ENCODE measurements around the gene TLE3. TPM values are rescaled to one million over a fixed set of nuclear protein-coding genes. Genes with fewer than 3 reads are reported as not detected.

The TLE3 gene
- total and polyA plus RNA-seq, 7 experiments from 2014 or later: 15.2 to 183 (median 117) TPM

- peaks cover 0 to 12% (median 4%) of the 10 kb centered on the region in 7 donors for H3K4me1 Mint-ChIP-seq
- H3K27ac Mint-ChIP-seq: no peak overlapping the region
- H3K4me1 ChIP-seq (ENCODE audit: control insufficient read depth in 2 of 2, insufficient read depth in 2 of 2, low read length in 2 of 2): no peaks in the 10 kb centered on the region
- H3K27ac ChIP-seq (ENCODE audit: low read depth, low read length): no peak overlapping the region
- no peak overlapping the region for H3K4me3 Mint-ChIP-seq
- ChIA-PET CTCF (interaction anchor here (0.6 kb wide), 2 partner anchors 701 to 1652 kb away, joined by 3 to 6 read pairs; no protein-coding TSS in a partner anchor), POLR2A (interaction anchor here (1.1 to 2.4 kb wide), 2 partner anchors 11 to 14 kb away, joined by 3 to 15 read pairs; partner anchors contain the start of gene TLE3)
- peaks cover 0 to 1% (median 0%) of the 10 kb centered on the region in 11 donors for H3K9me3 Mint-ChIP-seq
- no peaks in the 10 kb centered on the region for H3K36me3 ChIP-seq (ENCODE audit: control insufficient read depth in 2 of 3, insufficient read depth in 3 of 3, low read length in 3 of 3)
- intact Hi-C loops (cut with micrococcal nuclease): no loop called here
- no peaks in the 10 kb centered on the region for H3K27me3 ChIP-seq (ENCODE audit: control insufficient read depth in 2 of 2, insufficient read depth in 2 of 2, low read length in 2 of 2)
- ATAC-seq (no peak), DNase-seq (no peak)
- no peaks in the 10 kb centered on the region for H3K9me3 ChIP-seq (ENCODE audit: control insufficient read depth in 2 of 3, low read length in 3 of 3)
- no peaks in the 10 kb centered on the region for H3K36me3 Mint-ChIP-seq
- peaks cover 4 to 58% (median 5%) of the 10 kb centered on the region in 5 donors for H3K27me3 Mint-ChIP-seq
- H3K4me3 ChIP-seq (ENCODE audit: low read length): no peak overlapping the region
These were observed 13.7 kb upstream of the TLE3 start for GRCh38 chr15:70111203-70112073.

- Mint-ChIP-seq H3K9me3 (no peaks in the 10 kb centered on the region), H3K36me3 (no peaks in the 10 kb centered on the region), H3K4me1 (peaks cover 0 to 12% (median 4%) of the 10 kb centered on the region in 7 donors), H3K4me3 (no peak overlapping the region), H3K27ac (no peak overlapping the region), H3K27me3 (peaks cover 4 to 61% (median 5%) of the 10 kb centered on the region in 5 donors)
- intact Hi-C loops (cut with micrococcal nuclease): no loop called here
- no peak overlapping the region for H3K4me3 ChIP-seq (ENCODE audit: low read length)
- H3K9me3 ChIP-seq (ENCODE audit: control insufficient read depth in 2 of 3, low read length in 3 of 3): no peaks in the 10 kb centered on the region
- ATAC-seq: no peak
- no peaks in the 10 kb centered on the region for H3K4me1 ChIP-seq (ENCODE audit: control insufficient read depth in 2 of 2, insufficient read depth in 2 of 2, low read length in 2 of 2)
- no peaks in the 10 kb centered on the region for H3K36me3 ChIP-seq (ENCODE audit: control insufficient read depth in 2 of 3, insufficient read depth in 3 of 3, low read length in 3 of 3)
- H3K27me3 ChIP-seq (ENCODE audit: control insufficient read depth in 2 of 2, insufficient read depth in 2 of 2, low read length in 2 of 2): no peaks in the 10 kb centered on the region
- ChIA-PET POLR2A (interaction anchor here (1.1 to 2.4 kb wide), 2 partner anchors 10 to 12 kb away, joined by 3 to 15 read pairs; partner anchors contain the start of gene TLE3), CTCF (no interaction called here)
- no peak overlapping the region for H3K27ac ChIP-seq (ENCODE audit: low read depth, low read length)
- DNase-seq: no peak
These were observed 12.3 kb upstream of the TLE3 start for GRCh38 chr15:70109978-70110377.

- H3K4me1 Mint-ChIP-seq: peaks cover 0 to 12% (median 4%) of the 10 kb centered on the region in 7 donors
- H3K27ac Mint-ChIP-seq: no peak overlapping the region
- H3K36me3 Mint-ChIP-seq: no peaks in the 10 kb centered on the region
- no peak for DNase-seq
- no peak overlapping the region for H3K27ac ChIP-seq (ENCODE audit: low read depth, low read length)
- no peak overlapping the region for H3K4me3 ChIP-seq (ENCODE audit: low read length)
- no peaks in the 10 kb centered on the region for H3K9me3 Mint-ChIP-seq
- POLR2A ChIA-PET: interaction anchor here (0.9 to 2.4 kb wide), 2 partner anchors 9 to 12 kb away, joined by 3 to 15 read pairs; partner anchors contain the start of gene TLE3
- peaks cover 4 to 62% (median 5%) of the 10 kb centered on the region in 5 donors for H3K27me3 Mint-ChIP-seq
- no peaks in the 10 kb centered on the region for H3K4me1 ChIP-seq (ENCODE audit: control insufficient read depth in 2 of 2, insufficient read depth in 2 of 2, low read length in 2 of 2)
- no peak for ATAC-seq
- CTCF ChIA-PET: interaction anchor here (0.7 kb wide), 1 partner anchor 44 kb away, joined by 3 read pairs; no protein-coding TSS in a partner anchor
- H3K27me3 ChIP-seq (ENCODE audit: control insufficient read depth in 2 of 2, insufficient read depth in 2 of 2, low read length in 2 of 2): no peaks in the 10 kb centered on the region
- H3K4me3 Mint-ChIP-seq: no peak overlapping the region
- no peaks in the 10 kb centered on the region for H3K9me3 ChIP-seq (ENCODE audit: control insufficient read depth in 2 of 3, low read length in 3 of 3)
- intact Hi-C loops (cut with micrococcal nuclease): no loop called here
- no peaks in the 10 kb centered on the region for H3K36me3 ChIP-seq (ENCODE audit: control insufficient read depth in 2 of 3, insufficient read depth in 3 of 3, low read length in 3 of 3)
These were observed 11.8 kb upstream of the TLE3 start for GRCh38 chr15:70109531-70109930.

GRCh38 chr15:70103880-70104626 lies 6.3 kb upstream of the TLE3 start:
- intact Hi-C loops (cut with micrococcal nuclease): loop anchor here in 1 of 2 donors (5.0 kb wide), 1 partner anchor 38 kb away; no protein-coding TSS in a partner anchor
- no peak overlapping the region for H3K4me3 ChIP-seq (ENCODE audit: low read length)
- no peak for ATAC-seq

GRCh38 chr15:70102827-70103226 lies 5.1 kb upstream of the TLE3 start:
- intact Hi-C loops (cut with micrococcal nuclease): loop anchor here in 1 of 2 donors (5.0 kb wide), 1 partner anchor 39 kb away; no protein-coding TSS in a partner anchor
- Mint-ChIP-seq H3K4me3 (peak overlapping the region in 1 of 10 donors; percentile 32), H3K27ac (peak overlapping the region in 2 of 9 donors; percentile 26 to 29), H3K4me1 (peaks cover 10 to 41% (median 17%) of the 10 kb centered on the region in 7 donors), H3K9me3 (peaks cover 0 to 6% (median 0%) of the 10 kb centered on the region in 11 donors), H3K36me3 (no peaks in the 10 kb centered on the region), H3K27me3 (peaks cover 0 to 72% (median 4%) of the 10 kb centered on the region in 5 donors)
- H3K4me1 ChIP-seq (ENCODE audit: control insufficient read depth in 2 of 2, insufficient read depth in 2 of 2, low read length in 2 of 2): peaks cover 10 to 13% of the 10 kb centered on the region in 2 donors
- no peaks in the 10 kb centered on the region for H3K36me3 ChIP-seq (ENCODE audit: control insufficient read depth in 2 of 3, insufficient read depth in 3 of 3, low read length in 3 of 3)
- ATAC-seq (no peak), DNase-seq (no peak)
- ChIA-PET CTCF (interaction anchor here (0.8 kb wide), 1 partner anchor 409 kb away, joined by 3 read pairs; no protein-coding TSS in a partner anchor), POLR2A (interaction anchor here (0.9 to 1.0 kb wide), 2 partner anchors 346 to 347 kb away, joined by 3 read pairs; no protein-coding TSS in a partner anchor)
- no peak overlapping the region for H3K4me3 ChIP-seq (ENCODE audit: low read length)
- no peak overlapping the region for H3K27ac ChIP-seq (ENCODE audit: low read depth, low read length)
- no peaks in the 10 kb centered on the region for H3K27me3 ChIP-seq (ENCODE audit: control insufficient read depth in 2 of 2, insufficient read depth in 2 of 2, low read length in 2 of 2)
- H3K9me3 ChIP-seq (ENCODE audit: control insufficient read depth in 2 of 3, low read length in 3 of 3): no peaks in the 10 kb centered on the region

More at GRCh38 chr15:70103880-70104626, 6.3 kb upstream of the TLE3 start:
- no peak for DNase-seq
- H3K27ac Mint-ChIP-seq: no peak overlapping the region
- no peaks in the 10 kb centered on the region for H3K36me3 Mint-ChIP-seq
- no peak overlapping the region for H3K4me3 Mint-ChIP-seq
- ChIA-PET POLR2A (interaction anchor here (0.7 to 1.0 kb wide), 3 partner anchors 8 to 532 kb away, joined by 3 read pairs; no protein-coding TSS in a partner anchor), CTCF (interaction anchor here (1.2 kb wide), 1 partner anchor 528 kb away, joined by 3 read pairs; no protein-coding TSS in a partner anchor)
- H3K27ac ChIP-seq (ENCODE audit: low read depth, low read length): no peak overlapping the region
- H3K4me1 Mint-ChIP-seq: peaks cover 10 to 36% (median 14%) of the 10 kb centered on the region in 7 donors
- no peaks in the 10 kb centered on the region for H3K27me3 ChIP-seq (ENCODE audit: control insufficient read depth in 2 of 2, insufficient read depth in 2 of 2, low read length in 2 of 2)
- H3K9me3 Mint-ChIP-seq: peaks cover 0 to 6% (median 0%) of the 10 kb centered on the region in 11 donors
- H3K4me1 ChIP-seq (ENCODE audit: control insufficient read depth in 2 of 2, insufficient read depth in 2 of 2, low read length in 2 of 2): peaks cover 10 to 13% of the 10 kb centered on the region in 2 donors
- no peaks in the 10 kb centered on the region for H3K9me3 ChIP-seq (ENCODE audit: control insufficient read depth in 2 of 3, low read length in 3 of 3)
- peaks cover 0 to 79% (median 4%) of the 10 kb centered on the region in 5 donors for H3K27me3 Mint-ChIP-seq
- no peaks in the 10 kb centered on the region for H3K36me3 ChIP-seq (ENCODE audit: control insufficient read depth in 2 of 3, insufficient read depth in 3 of 3, low read length in 3 of 3)

Measured in naive thymus-derived CD4-positive, alpha-beta T cell (primary cell).